Measurements from ENCODE around the gene ZNF732.
"Not testable (repeated sequence)": the region's sequence is repeated elsewhere in the genome, so short reads cannot be mapped to it uniquely, and the experiment has no call there.

ZNF732 gene
- total RNA-seq = 0 to 0.05 (median 0) reads per million in 3 experiments

- no peak for DNase-seq
Observed at GRCh38 chr4:304969-305680, at the start of gene ZNF732. Gene ZNF732, minus strand, starts transcription at chr4:305474. Its CDS starts 164 bp downstream, at chr4:305310.

- no peak for DNase-seq
Observed at GRCh38 chr4:340011-340410, 34.7 kb upstream of the ZNF732 start.

GRCh38 chr4:338759-339097 is 33.5 kb upstream of the ZNF732 start:
- no peak for DNase-seq

GRCh38 chr4:337932-338758 is 32.9 kb upstream of the ZNF732 start:
- no peak for DNase-seq

GRCh38 chr4:337143-337931 is 32.1 kb upstream of the ZNF732 start, which contains the start of gene ZNF141:
Gene ZNF141, plus strand, starts transcription at chr4:337814. Its CDS starts 170 bp downstream, at chr4:337984.
- peak; percentile 94 for DNase-seq

- DNase-seq = no peak
Observed at GRCh38 chr4:336893-337142, 31.5 kb upstream of the ZNF732 start.

- DNase-seq = no peak
Observed at GRCh38 chr4:336099-336892, 31.0 kb upstream of the ZNF732 start.

- DNase-seq = no peak
Observed at GRCh38 chr4:335515-335914, 30.2 kb upstream of the ZNF732 start.

GRCh38 chr4:328729-329128 is 23.5 kb upstream of the ZNF732 start:
- no peak for DNase-seq

- no peak for DNase-seq
Observed at GRCh38 chr4:314296-314903, 9.1 kb upstream of the ZNF732 start.

- no peak for DNase-seq
Observed at GRCh38 chr4:309807-310206, 4.5 kb upstream of the ZNF732 start.

- no peak for DNase-seq
Observed at GRCh38 chr4:306551-306961, 1.3 kb upstream of the ZNF732 start.

- not testable (repeated sequence) for DNase-seq
Observed at GRCh38 chr4:304516-304915, 758 bp downstream of the ZNF732 start.

- DNase-seq = no peak
Observed at GRCh38 chr4:302381-302780, 2.9 kb downstream of the ZNF732 start.

- no peak for DNase-seq
Observed at GRCh38 chr4:294732-295131, 10.5 kb downstream of the ZNF732 start.

GRCh38 chr4:288891-289290 is 16.4 kb downstream of the ZNF732 start:
- no peak for DNase-seq

GRCh38 chr4:273309-274017 is 31.8 kb downstream of the ZNF732 start:
- no peak for DNase-seq

- no peak for DNase-seq
Observed at GRCh38 chr4:271492-272103, 33.7 kb downstream of the ZNF732 start.

- not testable (repeated sequence) for DNase-seq
Observed at GRCh38 chr4:259240-259639, 46.0 kb downstream of the ZNF732 start.

GRCh38 chr4:256492-256891 is 48.8 kb downstream of the ZNF732 start:
- DNase-seq = no peak

Measured in central memory CD4-positive, alpha-beta T cell (primary cell).